ENCODE data around the gene NLRP3.

DNA sequence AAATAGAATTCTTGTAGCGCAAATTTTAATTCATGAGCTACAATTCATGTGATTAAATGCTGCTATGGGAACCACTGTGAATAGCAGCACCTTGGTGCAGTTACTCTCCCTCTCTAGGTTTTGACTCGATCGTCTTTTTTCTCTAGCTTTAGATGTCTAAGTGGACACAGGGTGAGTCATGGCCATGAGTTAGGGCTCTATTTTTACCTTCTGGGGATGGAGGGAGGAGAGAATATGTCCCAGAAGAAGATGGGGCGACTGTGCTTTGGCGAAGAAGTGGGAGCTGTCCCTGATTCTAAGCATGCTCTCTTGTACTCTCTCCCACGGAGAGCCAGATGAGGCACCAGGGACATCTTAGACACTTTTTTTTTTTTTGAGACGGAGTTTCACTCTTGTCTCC, 43.5 kb downstream of the NLRP3 start:
- TF ChIP-seq EZH2phosphoT487 (IDR thresholded peaks at IDR 0.05; ENCODE audit: insufficient read depth, low read depth) (no peak), EZH2 (IDR thresholded peaks at IDR 0.05; ENCODE audit: insufficient read depth, poor library complexity, severe bottlenecking) (no peak)
